Stomach (tissue), 9 donors: ENCODE results near the gene TSPAN15. TPM values are rescaled to one million over a fixed set of nuclear protein-coding genes. Genes with fewer than 3 reads are reported as not detected.

Experiments
- DNase-seq, 2 donors: peaks; one replicate each; pipeline versions ENCODE4 v3.0.0 to v3.0.0-alpha.2; 2013 to 2019
- H3K27ac ChIP-seq, 5 donors: fragments of 200-600 bp in 4 of 5; sonication (generic) in 4 of 5; one replicate each; pipeline ENCODE4 v1.5.1; 2013 to 2019; ENCODE audit warnings: mild to moderate bottlenecking in 1 of 5, moderate library complexity in 1 of 5
- H3K27me3 ChIP-seq, 3 donors: fragments of 200-600 bp; sonication (generic); one replicate each; pipeline ENCODE4 v1.5.1; 2017 to 2019; ENCODE audit warnings: mixed run types in 1 of 3
- H3K36me3 ChIP-seq, 4 donors: fragments of 200-600 bp; sonication (generic); 1 replicate in 3 of 4; 2 replicates in 1 of 4; pipeline ENCODE4 v1.5.1; 2016 to 2019
- H3K4me1 ChIP-seq, 4 donors: fragments of 200-600 bp; sonication (generic); one replicate each; pipeline ENCODE4 v1.5.1; 2016 to 2019
- H3K4me3 ChIP-seq, 4 donors: fragments of 200-600 bp; sonication (generic) in 3 of 4; one replicate each; pipeline ENCODE4 v1.5.1; 2016 to 2019; ENCODE audit warnings: mild to moderate bottlenecking in 1 of 4
- H3K9me3 ChIP-seq, 4 donors: fragments of 200-600 bp; sonication (generic); one replicate each; pipeline ENCODE4 v1.5.1; 2016 to 2019
- EP300 ChIP-seq: sonication (generic); formaldehyde crosslinking; IDR thresholded peaks from one replicate; pipeline ENCODE4 v1.6.1; 2017; ENCODE audit warnings: antibody characterized with exemption
- POLR2A ChIP-seq, 4 donors: fragments of 450-650 bp; IDR thresholded peaks; one replicate each; pipeline ENCODE4 v1.6.1; 2016; ENCODE audit warnings: antibody characterized with exemption in 4 of 4, control low read depth in 2 of 4, mild to moderate bottlenecking in 1 of 4, moderate library complexity in 1 of 4
- POLR2AphosphoS5 ChIP-seq, 3 donors: sonication (generic); formaldehyde crosslinking; IDR thresholded peaks; one replicate each; pipeline ENCODE4 v1.6.1; 2016; ENCODE audit warnings: antibody characterized with exemption in 3 of 3
- WGBS, 5 donors: extraction: QIAGEN DNeasy Blood & Tissue Kit in 3 of 5; methylation state at CpG; one replicate each; pipeline versions ENCODE4 v1.1.5 to v1.1.7; 2013 to 2018; 5-methylcytosine and 5-hydroxymethylcytosine counted together
- intact Hi-C: fragments of 100-400 bp; cut with DNase I; formaldehyde crosslinking; loops from one replicate; pipeline ENCODE4 v1.15.1; 2023; ENCODE audit warnings: low total_unique reads
- polyA plus RNA-seq, 3 donors: library from polyadenylated mRNA; stranded (reverse); fragments of 200-250 nt; gene quantifications; one replicate each; pipeline ENCODE4 v1.2.3, GENCODE V29; 2013
- total RNA-seq, 5 donors: library from RNA; depleted of rRNA; stranded (reverse); fragments of >200 nt; gene quantifications; one replicate each; pipeline versions ENCODE4 v1.1.0 to v1.2.3, GENCODE V29; 2014 to 2016
- TF ChIP-seq, protein P1 (sequence below), 7 experiments: fragments of 450-650 bp in 4 of 7; fragments of 200-600 bp in 3 of 7; sonication (generic) in 3 of 7; IDR thresholded peaks; one replicate each; pipeline ENCODE4 v1.5.1; 2016 to 2019; ENCODE audit warnings: antibody characterized with exemption in 7 of 7, control low read depth in 2 of 7, mild to moderate bottlenecking in 1 of 7
- donor health status: healthy with polysubstance abuse.
- donor health status: Bipolar disorder and iron deficiency.
- donor health status: healthy.

The TSPAN15 gene
- total and polyA plus RNA-seq, 8 donors = 23.5 to 153 (median 74.5) TPM

DNA sequence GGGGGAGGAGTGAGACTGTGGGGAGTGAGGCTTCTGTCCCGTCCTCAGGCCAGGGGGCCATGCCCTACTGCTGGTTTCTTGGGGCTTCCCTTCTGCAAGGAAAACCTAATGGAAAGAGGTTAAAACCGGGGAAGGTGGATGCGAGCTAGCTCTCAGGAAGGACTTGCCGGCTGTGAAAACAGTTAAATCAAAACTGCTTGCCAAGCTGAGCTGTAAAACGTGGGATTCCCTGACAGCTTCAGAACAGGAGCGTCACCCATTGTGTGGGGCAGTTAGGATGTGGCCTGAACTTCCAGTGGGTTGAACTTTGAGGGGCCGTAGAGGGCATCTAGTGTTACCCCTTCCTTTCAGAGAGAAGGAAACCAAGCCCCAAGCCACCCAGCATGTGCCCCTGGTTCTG lies 13.1 kb downstream of the TSPAN15 start:
- TF ChIP-seq POLR2A (IDR thresholded peaks at IDR 0.05) = no peak
- TF ChIP-seq POLR2AphosphoS5 (IDR thresholded peaks at IDR 0.05) = no peak
- TF ChIP-seq EP300 = no peak
- TF ChIP-seq, protein P1, sequence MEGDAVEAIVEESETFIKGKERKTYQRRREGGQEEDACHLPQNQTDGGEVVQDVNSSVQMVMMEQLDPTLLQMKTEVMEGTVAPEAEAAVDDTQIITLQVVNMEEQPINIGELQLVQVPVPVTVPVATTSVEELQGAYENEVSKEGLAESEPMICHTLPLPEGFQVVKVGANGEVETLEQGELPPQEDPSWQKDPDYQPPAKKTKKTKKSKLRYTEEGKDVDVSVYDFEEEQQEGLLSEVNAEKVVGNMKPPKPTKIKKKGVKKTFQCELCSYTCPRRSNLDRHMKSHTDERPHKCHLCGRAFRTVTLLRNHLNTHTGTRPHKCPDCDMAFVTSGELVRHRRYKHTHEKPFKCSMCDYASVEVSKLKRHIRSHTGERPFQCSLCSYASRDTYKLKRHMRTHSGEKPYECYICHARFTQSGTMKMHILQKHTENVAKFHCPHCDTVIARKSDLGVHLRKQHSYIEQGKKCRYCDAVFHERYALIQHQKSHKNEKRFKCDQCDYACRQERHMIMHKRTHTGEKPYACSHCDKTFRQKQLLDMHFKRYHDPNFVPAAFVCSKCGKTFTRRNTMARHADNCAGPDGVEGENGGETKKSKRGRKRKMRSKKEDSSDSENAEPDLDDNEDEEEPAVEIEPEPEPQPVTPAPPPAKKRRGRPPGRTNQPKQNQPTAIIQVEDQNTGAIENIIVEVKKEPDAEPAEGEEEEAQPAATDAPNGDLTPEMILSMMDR (IDR thresholded peaks at IDR 0.05) = no peak
- no peak for DNase-seq
- intact Hi-C loops = no loop called here
- peak overlapping the region; percentile 62 to 92 (median 72) for H3K27ac ChIP-seq
- H3K36me3 ChIP-seq = no peaks in the 10 kb centered on the region
- 66 to 79% (median 70%) methylated on average over 7 of the region's 7 CpGs for WGBS, 5 donors
- H3K4me1 ChIP-seq = peaks cover 82 to 100% (median 90%) of the 10 kb centered on the region in 4 donors
- no peaks in the 10 kb centered on the region for H3K27me3 ChIP-seq
- H3K9me3 ChIP-seq = no peaks in the 10 kb centered on the region
- no peak overlapping the region for H3K4me3 ChIP-seq

DNA sequence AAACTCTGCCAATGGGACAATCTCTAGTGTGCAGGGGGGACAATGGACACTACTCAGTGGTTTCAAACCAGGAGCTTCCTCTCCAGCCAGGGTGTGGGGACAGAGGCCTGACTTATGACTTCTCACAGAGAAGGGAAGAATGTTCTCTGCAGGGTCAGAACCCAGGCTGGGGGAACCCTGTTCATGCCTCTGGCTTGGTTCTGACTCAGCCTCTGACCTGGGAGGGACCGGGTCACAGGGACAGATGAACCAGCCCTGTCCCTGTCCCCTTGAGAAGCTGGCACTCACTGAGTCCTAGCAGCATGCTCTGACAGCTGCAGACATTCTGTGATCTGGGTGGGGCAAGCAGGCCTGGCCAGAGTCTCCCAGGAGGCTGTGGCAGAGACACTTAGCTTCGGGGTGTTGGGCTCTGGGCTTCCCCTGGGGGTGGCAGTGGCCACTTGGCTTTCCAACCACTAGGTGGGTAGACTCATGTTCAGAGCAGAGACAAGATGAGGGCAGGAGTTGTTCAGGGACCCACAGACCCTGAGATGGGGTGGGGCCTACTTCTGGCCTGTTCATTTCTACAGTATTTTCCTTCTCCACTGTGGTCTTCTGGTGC lies 13.6 kb downstream of the TSPAN15 start:
- intact Hi-C loops = no loop called here
- Histone ChIP-seq H3K4me3 (no peak overlapping the region), H3K36me3 (no peaks in the 10 kb centered on the region), H3K27ac (peak overlapping the region; percentile 62 to 92 (median 72)), H3K9me3 (no peaks in the 10 kb centered on the region), H3K27me3 (no peaks in the 10 kb centered on the region), H3K4me1 (peaks cover 77 to 100% (median 88%) of the 10 kb centered on the region in 4 donors)
- TF ChIP-seq EP300 (no peak), POLR2AphosphoS5 (IDR thresholded peaks at IDR 0.05) (peak in 1 of 3 donors; percentile 12), POLR2A (IDR thresholded peaks at IDR 0.05) (no peak)
- peak in 1 of 2 donors; percentile 34 for DNase-seq
- 30 to 73% (median 55%) methylated on average over 2 of the region's 2 CpGs for WGBS, 5 donors

DNA sequence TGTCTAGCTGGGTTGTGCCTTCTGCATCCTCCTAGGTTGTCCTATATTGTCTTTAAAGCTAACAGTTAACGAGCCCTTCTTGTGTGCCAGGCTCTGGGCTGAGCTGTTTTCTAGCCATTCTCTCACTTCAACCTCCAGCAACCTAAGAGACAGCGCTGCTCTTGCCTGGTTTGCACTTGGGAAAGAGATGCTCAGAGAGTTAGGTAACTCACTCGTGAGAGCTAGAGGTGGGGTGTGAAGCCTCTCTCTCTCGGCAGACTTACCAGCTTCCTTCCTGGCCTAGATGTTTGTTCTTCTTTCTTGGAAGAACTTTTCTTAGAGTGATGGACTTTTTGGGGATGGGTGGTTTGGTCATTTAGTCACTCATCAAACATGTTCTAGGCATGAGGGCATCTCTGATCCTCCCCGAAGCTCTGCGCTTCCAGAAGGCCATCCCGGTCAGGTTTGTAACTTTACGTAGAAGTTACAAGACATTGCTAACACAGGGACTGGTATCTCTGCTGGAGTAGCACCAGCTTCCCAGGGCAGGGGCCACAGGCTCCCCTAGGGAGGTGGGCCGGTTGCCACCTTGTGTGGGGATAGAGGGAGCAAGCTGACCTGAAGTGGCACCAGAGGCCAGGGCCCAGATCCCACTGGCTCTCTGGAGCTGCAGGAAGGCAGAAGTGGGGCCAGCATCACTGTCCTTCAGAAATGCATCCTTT lies 14.3 kb downstream of the TSPAN15 start:
- intact Hi-C loops = no loop called here
- 80 to 86% (median 83%) methylated on average over 8 to 9 of the region's 9 CpGs for WGBS, 5 donors
- DNase-seq = no peak
- no peak overlapping the region for H3K4me3 ChIP-seq
- H3K4me1 ChIP-seq = peaks cover 70 to 100% (median 82%) of the 10 kb centered on the region in 4 donors
- no peaks in the 10 kb centered on the region for H3K27me3 ChIP-seq
- TF ChIP-seq, protein P1 (IDR thresholded peaks at IDR 0.05) = no peak
- TF ChIP-seq EP300 = no peak
- no peak for TF ChIP-seq POLR2AphosphoS5 (IDR thresholded peaks at IDR 0.05)
- peak overlapping the region; percentile 62 to 92 (median 72) for H3K27ac ChIP-seq
- H3K9me3 ChIP-seq = no peaks in the 10 kb centered on the region
- no peaks in the 10 kb centered on the region for H3K36me3 ChIP-seq

DNA sequence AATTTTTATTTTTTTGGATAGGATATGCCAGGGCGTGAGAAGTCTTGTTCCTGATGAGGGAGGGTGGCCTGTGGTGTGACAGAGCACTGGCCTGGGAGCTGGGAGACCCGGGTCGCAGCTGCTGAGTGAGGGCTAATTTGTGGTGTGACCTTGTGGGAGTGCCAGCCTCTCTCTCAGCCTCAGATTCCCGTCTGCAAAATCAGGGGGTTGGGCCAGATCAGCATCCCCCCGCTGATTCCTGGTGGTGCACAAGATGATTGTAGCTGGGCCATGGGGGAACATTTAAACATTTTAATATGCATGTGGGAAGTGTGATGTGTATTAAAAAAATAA lies 14.9 kb downstream of the TSPAN15 start:
- H3K4me3 ChIP-seq = no peak overlapping the region
- H3K27ac ChIP-seq = peak overlapping the region in 4 of 5 donors; percentile 65 to 92 (median 75)
- TF ChIP-seq EP300 = no peak
- no peak for TF ChIP-seq POLR2A (IDR thresholded peaks at IDR 0.05)
- no peak for TF ChIP-seq POLR2AphosphoS5 (IDR thresholded peaks at IDR 0.05)
- TF ChIP-seq, protein P1 (IDR thresholded peaks at IDR 0.05) = no peak
- H3K4me1 ChIP-seq = peaks cover 65 to 99% (median 79%) of the 10 kb centered on the region in 4 donors
- WGBS, 5 donors = 29 to 46% (median 43%) methylated on average over 5 of the region's 5 CpGs
- H3K9me3 ChIP-seq = no peaks in the 10 kb centered on the region
- intact Hi-C loops = no loop called here
- no peaks in the 10 kb centered on the region for H3K27me3 ChIP-seq
- H3K36me3 ChIP-seq = no peaks in the 10 kb centered on the region
- no peak for DNase-seq

DNA sequence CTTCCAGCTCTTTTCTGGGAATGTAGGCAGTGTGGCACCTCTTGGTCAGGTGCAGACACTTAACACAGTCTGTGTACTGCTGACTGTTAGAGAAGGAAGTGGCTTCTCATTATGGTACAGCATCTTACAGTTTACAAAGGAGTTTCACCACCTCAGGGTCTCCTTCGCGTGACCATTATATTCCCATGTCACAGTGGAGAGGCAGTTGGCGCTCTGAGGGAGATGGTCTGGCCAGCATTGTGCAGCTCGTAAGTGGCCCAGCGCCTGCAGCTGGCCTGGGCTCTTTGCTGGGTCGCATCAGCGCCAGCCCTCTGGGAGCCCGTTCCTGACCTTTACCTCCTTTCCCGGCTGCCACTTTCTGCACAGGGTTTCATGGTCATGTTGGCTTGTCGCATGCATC lies 15.4 kb downstream of the TSPAN15 start:
- Histone ChIP-seq H3K36me3 (no peaks in the 10 kb centered on the region), H3K27me3 (no peaks in the 10 kb centered on the region), H3K4me1 (peaks cover 59 to 99% (median 76%) of the 10 kb centered on the region in 4 donors), H3K9me3 (no peaks in the 10 kb centered on the region), H3K27ac (peak overlapping the region; percentile 45 to 92 (median 72)), H3K4me3 (no peak overlapping the region)
- WGBS, 5 donors = 67 to 80% (median 75%) methylated on average over 10 of the region's 10 CpGs
- intact Hi-C loops = no loop called here
- DNase-seq = no peak
- TF ChIP-seq POLR2AphosphoS5 (IDR thresholded peaks at IDR 0.05) = no peak
- TF ChIP-seq, protein P1 (IDR thresholded peaks at IDR 0.05) = no peak
- no peak for TF ChIP-seq EP300
